HFFc6 (cell line): ENCODE results near the gene ATRAID. TPM values are rescaled to one million over a fixed set of nuclear protein-coding genes. Genes with fewer than 3 reads are reported as not detected.

Experiments used
- DNase-seq: peaks from one replicate; pipeline ENCODE4 v3.0.0-alpha.2; 2018
- H3K27ac Mint-ChIP-seq: 2 replicates; pipeline ENCODE4 v1.8.0; 2020; ENCODE audit warnings: mild to moderate bottlenecking, mixed read lengths
- H3K27me3 Mint-ChIP-seq: 2 replicates; pipeline ENCODE4 v1.8.0; 2021; ENCODE audit warnings: mild to moderate bottlenecking, moderate library complexity, mixed read lengths; ENCODE audit not compliant: insufficient read depth
- H3K36me3 Mint-ChIP-seq: 2 replicates; pipeline ENCODE4 v1.8.0; 2021; ENCODE audit warnings: low read depth, mixed read lengths
- H3K4me1 Mint-ChIP-seq: 2 replicates; pipeline ENCODE4 v1.8.0; 2020; ENCODE audit warnings: low read depth, mixed read lengths
- H3K4me3 Mint-ChIP-seq: 2 replicates; pipeline ENCODE4 v1.8.0; 2020; ENCODE audit warnings: mild to moderate bottlenecking, moderate library complexity, mixed read lengths
- H3K9me3 Mint-ChIP-seq: 2 replicates; pipeline ENCODE4 v1.8.0; 2020; ENCODE audit warnings: mild to moderate bottlenecking, mixed read lengths
- total RNA-seq, 6 experiments: library from RNA; stranded (reverse); fragmentation: NEBNext Ultra II Directional; extraction: Animal tissue kit (Norgen Biotek cat#: 25700); gene quantifications; 2 replicates in 1 of 6; 3 replicates in 5 of 6; pipeline ENCODE4 v1.2.3, GENCODE V29; 2021
- TF ChIP-seq, protein P1 (sequence below): fragments of 200-600 bp; sonication (generic); IDR thresholded peaks from 2 replicates; pipeline ENCODE4 v1.5.0; 2021; ENCODE audit warnings: antibody characterized with exemption, mild to moderate bottlenecking

The ATRAID gene
- total RNA-seq, 6 experiments from 2014 or later = 98.8 to 123 (median 116) TPM

- TF ChIP-seq, protein P1, sequence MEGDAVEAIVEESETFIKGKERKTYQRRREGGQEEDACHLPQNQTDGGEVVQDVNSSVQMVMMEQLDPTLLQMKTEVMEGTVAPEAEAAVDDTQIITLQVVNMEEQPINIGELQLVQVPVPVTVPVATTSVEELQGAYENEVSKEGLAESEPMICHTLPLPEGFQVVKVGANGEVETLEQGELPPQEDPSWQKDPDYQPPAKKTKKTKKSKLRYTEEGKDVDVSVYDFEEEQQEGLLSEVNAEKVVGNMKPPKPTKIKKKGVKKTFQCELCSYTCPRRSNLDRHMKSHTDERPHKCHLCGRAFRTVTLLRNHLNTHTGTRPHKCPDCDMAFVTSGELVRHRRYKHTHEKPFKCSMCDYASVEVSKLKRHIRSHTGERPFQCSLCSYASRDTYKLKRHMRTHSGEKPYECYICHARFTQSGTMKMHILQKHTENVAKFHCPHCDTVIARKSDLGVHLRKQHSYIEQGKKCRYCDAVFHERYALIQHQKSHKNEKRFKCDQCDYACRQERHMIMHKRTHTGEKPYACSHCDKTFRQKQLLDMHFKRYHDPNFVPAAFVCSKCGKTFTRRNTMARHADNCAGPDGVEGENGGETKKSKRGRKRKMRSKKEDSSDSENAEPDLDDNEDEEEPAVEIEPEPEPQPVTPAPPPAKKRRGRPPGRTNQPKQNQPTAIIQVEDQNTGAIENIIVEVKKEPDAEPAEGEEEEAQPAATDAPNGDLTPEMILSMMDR = no peak
- Mint-ChIP-seq H3K27me3 (peaks cover 48% of the 10 kb centered on the region), H3K36me3 (no peaks in the 10 kb centered on the region), H3K9me3 (no peaks in the 10 kb centered on the region), H3K4me3 (no peak overlapping the region), H3K27ac (no peak overlapping the region), H3K4me1 (peaks cover 20% of the 10 kb centered on the region)
- no peak for DNase-seq
Measured at GRCh38 chr2:27258051-27258450, 46.2 kb downstream of the ATRAID start.

DNA sequence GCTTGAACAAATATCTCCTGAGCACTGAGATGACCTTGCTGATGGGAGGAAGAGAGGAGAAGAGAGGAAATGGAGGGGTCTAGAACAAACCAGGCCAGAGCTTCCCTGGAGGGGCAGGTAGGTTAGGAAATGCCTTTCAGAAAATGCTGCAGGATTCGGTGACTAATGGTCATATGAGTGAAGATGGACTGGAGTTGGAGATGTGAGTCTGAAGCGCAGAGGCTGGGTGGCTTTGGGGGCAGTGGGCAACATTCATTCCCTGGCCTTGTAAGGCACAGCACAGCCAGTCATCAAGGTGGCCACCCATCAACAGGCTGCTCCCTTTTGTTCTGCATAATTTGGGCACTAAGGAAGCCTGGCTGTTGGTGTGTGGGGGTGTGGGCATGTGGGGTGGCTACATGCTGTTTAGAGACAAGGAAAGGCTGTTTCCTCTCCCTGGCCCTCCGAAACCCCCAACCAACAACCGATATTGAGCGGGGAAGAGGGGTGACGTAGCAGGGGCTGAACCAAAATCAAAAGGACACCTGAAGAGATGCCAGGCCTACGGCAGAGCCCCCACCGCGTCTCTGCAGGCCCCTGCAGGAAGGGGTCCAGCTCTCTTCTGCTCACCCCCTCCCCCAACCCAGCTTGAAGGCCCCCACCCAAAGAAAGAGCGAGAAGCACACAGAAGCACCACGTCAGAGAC is 49.5 kb downstream of the ATRAID start:
- Mint-ChIP-seq H3K27ac (no peak overlapping the region), H3K36me3 (no peaks in the 10 kb centered on the region), H3K27me3 (peaks cover 57% of the 10 kb centered on the region), H3K4me3 (no peak overlapping the region), H3K9me3 (no peaks in the 10 kb centered on the region), H3K4me1 (peaks cover 14% of the 10 kb centered on the region)
- no peak for DNase-seq
- TF ChIP-seq, protein P1 = no peak

- DNase-seq = no peak
- H3K36me3 Mint-ChIP-seq = no peaks in the 10 kb centered on the region
- peaks cover 14% of the 10 kb centered on the region for H3K4me1 Mint-ChIP-seq
- H3K27ac Mint-ChIP-seq = no peak overlapping the region
- TF ChIP-seq, protein P1 = no peak
- H3K4me3 Mint-ChIP-seq = no peak overlapping the region
- H3K9me3 Mint-ChIP-seq = no peaks in the 10 kb centered on the region
- peaks cover 52% of the 10 kb centered on the region for H3K27me3 Mint-ChIP-seq
Measured at GRCh38 chr2:27261926-27262298, 50.1 kb downstream of the ATRAID start.

GRCh38 chr2:27262379-27263286 is 50.8 kb downstream of the ATRAID start, which contains the start of gene SLC30A3:
TSS of gene SLC30A3 (minus strand) at chr2:27263047. CDS start at chr2:27262906, 141 bp downstream.
- no peaks in the 10 kb centered on the region for H3K9me3 Mint-ChIP-seq
- no peak within 1 kb of the TSS for H3K27ac Mint-ChIP-seq
- TF ChIP-seq, protein P1 = no peak
- H3K4me1 Mint-ChIP-seq = peaks cover 14% of the 10 kb centered on the region
- peaks cover 50% of the 10 kb centered on the region for H3K27me3 Mint-ChIP-seq
- DNase-seq = no peak
- H3K4me3 Mint-ChIP-seq = peak within 1 kb of the TSS; percentile 31; the same call in 1 of the 2 replicates
- H3K36me3 Mint-ChIP-seq = no peaks in the 10 kb centered on the region

DNA sequence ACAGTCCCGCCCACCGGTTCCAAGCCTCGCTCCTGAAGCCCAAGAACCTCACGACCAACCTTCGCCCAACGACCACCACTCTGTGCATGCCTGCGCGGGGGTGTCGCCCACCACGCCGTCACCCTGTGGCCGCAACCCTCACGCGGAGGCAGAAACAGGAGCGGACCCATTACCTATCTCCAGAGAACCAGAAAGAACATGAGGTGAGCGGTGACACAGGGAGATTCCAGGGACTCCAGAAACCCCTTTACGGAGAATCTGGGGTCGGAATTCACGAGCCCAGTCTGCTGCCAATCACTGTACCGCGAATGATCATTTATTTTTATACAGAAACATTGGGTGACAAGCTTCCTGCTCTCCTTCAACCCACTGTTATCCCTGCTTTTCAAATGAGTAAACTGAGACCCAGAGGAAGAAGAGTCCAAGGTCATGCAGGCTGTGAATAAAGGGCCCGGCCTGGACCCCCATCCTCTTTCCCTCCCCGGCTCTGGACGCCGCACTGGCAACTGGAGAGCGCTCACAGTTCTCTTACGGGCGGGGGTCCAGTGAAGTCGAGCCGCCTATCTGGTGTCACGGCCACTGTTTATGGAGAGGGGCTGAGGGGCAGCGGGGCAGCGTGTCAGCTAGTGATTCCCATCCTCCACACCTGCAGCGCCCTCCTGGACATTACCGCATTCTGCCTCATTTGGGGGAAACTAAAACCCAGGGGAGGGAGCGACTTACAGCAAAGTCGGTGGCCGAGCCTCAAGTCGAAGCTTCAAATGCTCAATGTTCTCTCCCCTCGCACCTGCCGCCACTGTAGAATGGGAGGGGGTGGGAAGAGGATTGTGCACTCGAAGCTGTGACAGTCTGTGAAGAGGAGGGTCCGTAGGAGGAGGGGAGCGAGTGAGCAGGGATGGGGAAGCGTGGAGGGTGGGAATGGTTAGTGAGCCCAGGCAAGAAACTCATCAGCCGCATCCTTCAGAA is 51.7 kb downstream of the ATRAID start:
- Mint-ChIP-seq H3K4me3 (peak overlapping the region; percentile 31; the same call in 1 of the 2 replicates), H3K27me3 (peaks cover 44% of the 10 kb centered on the region), H3K4me1 (peaks cover 14% of the 10 kb centered on the region), H3K9me3 (no peaks in the 10 kb centered on the region), H3K36me3 (no peaks in the 10 kb centered on the region), H3K27ac (no peak overlapping the region)
- TF ChIP-seq, protein P1 = no peak
- DNase-seq = no peak
